HG03108 (cell line): ENCODE measurements around the gene LCOR.

ENCODE experiments used
- ATAC-seq: cut with Tn5 transposase; IDR thresholded peaks from one replicate; pipeline ENCODE4 v1.9.1; 2021; ENCODE audit warnings: moderate library complexity; ENCODE audit not compliant: unreplicated experiment

The LCOR gene

GRCh38 chr10:96889415-96890171, 57.5 kb downstream of the LCOR start:
- no peak for ATAC-seq

- ATAC-seq: no peak
Measured at GRCh38 chr10:96890172-96890513, 58.0 kb downstream of the LCOR start.

- ATAC-seq: no peak
Measured at GRCh38 chr10:96890580-96890979, 58.5 kb downstream of the LCOR start.

- ATAC-seq: no peak
Measured at GRCh38 chr10:96891840-96892239, 59.7 kb downstream of the LCOR start.

GRCh38 chr10:96895662-96896424, 63.7 kb downstream of the LCOR start:
- no peak for ATAC-seq

GRCh38 chr10:96896884-96897589, 64.9 kb downstream of the LCOR start:
- no peak for ATAC-seq

- ATAC-seq: no peak
Measured at GRCh38 chr10:96902117-96902516, 70.0 kb downstream of the LCOR start.

GRCh38 chr10:96902731-96903358, 70.7 kb downstream of the LCOR start:
- no peak for ATAC-seq

GRCh38 chr10:96904648-96905047, 72.5 kb downstream of the LCOR start:
- no peak for ATAC-seq

GRCh38 chr10:96906864-96907263, 74.8 kb downstream of the LCOR start:
- no peak for ATAC-seq

- ATAC-seq: no peak
Measured at GRCh38 chr10:96910488-96911395, 78.6 kb downstream of the LCOR start.

GRCh38 chr10:96912405-96912804, 80.3 kb downstream of the LCOR start:
- no peak for ATAC-seq

GRCh38 chr10:96913906-96914305, 81.8 kb downstream of the LCOR start:
- no peak for ATAC-seq

- ATAC-seq: no peak
Measured at GRCh38 chr10:96917628-96918027, 85.5 kb downstream of the LCOR start.

GRCh38 chr10:96918214-96919002, 86.3 kb downstream of the LCOR start:
- ATAC-seq: no peak

- no peak for ATAC-seq
Measured at GRCh38 chr10:96919785-96920430, 87.8 kb downstream of the LCOR start.

GRCh38 chr10:96921655-96922054, 89.6 kb downstream of the LCOR start:
- no peak for ATAC-seq

GRCh38 chr10:96922978-96923948, 91.2 kb downstream of the LCOR start:
- no peak for ATAC-seq
